Measurements from ENCODE around the gene SLC25A11.
"Not testable (repeated sequence)": the region's sequence is repeated elsewhere in the genome, so short reads cannot be mapped to it uniquely, and the experiment has no call there.

SLC25A11 gene

DNA sequence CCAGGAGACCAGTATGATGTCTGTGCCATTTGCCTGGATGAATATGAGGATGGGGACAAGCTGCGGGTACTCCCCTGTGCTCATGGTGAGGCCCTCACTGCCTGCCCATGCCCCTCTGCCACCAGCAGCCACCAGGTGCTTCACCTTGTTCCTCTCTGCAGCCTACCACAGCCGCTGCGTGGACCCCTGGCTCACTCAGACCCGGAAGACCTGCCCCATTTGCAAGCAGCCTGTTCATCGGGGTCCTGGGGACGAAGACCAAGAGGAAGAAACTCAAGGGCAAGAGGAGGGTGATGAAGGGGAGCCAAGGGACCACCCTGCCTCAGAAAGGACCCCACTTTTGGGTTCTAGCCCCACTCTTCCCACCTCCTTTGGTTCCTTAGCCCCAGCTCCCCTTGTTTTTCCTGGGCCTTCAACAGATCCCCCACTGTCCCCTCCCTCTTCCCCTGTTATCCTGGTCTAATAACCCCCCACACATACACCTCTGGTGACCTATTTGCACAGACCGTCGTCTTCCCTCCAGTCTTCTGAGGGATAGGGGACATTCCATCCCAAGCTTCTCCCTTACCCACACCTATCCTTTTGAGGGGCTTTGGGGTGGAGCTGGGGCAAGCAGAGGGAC lies 4.8 kb upstream of the SLC25A11 start:
- DNase-seq = no peak

DNA sequence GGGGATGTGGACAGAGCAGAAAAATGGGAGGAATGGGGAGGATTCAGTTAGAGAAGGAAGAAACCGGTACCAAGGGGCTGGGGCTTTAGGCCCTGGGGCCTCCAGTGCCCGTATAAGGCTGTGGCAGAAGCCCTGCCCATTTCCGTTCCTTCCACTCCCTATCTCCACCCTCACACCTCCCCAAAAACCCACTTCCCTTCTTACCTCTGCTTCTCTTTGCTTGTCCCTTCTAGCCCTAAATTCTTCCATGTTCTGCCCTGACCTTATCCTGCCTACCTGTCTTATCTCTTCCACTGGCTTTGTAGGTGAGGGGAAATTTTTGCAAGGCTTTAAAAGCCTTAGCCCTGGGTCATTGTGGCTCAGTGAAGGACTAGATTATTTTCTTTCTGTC lies 4.3 kb upstream of the SLC25A11 start:
- no peak for DNase-seq

DNA sequence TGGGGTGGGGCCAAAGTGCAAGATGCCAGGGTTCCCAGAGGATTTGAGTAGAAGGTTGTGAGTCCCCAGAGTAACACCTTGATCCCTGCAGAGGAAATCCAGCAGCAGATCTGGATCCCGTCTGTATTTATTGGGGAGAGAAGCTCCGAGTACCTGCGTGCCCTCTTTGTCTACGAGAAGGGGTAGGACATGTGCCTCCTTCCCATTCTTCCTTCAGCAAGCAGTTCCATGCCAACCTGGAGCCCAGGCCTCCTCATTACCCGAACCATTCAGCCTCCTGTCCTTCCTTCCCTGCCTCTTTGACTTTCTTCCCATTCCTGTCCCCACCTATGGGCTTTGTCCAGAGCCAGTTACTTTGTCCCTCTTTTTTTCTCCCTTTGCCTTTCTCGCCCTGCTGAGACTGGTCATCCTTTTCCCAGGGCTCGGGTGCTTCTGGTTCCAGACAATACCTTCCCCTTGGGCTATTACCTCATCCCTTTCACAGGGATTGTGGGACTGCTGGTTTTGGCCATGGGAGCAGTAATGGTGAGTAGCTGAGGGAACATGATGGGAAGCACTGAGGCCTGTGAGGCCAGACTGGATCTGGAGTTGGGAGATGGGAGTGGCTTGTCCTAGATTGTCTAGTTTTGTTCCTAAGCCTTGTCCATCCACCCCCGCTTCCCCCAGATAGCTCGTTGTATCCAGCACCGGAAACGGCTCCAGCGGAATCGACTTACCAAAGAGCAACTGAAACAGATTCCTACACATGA lies 3.1 kb upstream of the SLC25A11 start:
- DNase-seq = no peak

DNA sequence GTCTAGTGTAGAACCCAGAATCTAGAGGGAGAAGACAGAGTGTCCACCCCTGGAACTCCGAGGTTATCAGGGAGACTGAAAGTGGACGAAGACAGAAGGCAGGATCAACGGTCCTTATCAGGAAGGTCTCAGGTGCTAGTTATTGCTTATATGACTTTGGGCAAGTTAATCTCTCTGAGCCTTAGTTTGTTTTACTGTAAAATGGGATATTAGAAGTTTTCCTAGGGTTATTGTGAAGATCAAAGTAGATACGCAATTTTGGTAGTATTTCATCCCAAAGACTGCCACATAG lies 1.4 kb upstream of the SLC25A11 start:
- no peak for DNase-seq

DNA sequence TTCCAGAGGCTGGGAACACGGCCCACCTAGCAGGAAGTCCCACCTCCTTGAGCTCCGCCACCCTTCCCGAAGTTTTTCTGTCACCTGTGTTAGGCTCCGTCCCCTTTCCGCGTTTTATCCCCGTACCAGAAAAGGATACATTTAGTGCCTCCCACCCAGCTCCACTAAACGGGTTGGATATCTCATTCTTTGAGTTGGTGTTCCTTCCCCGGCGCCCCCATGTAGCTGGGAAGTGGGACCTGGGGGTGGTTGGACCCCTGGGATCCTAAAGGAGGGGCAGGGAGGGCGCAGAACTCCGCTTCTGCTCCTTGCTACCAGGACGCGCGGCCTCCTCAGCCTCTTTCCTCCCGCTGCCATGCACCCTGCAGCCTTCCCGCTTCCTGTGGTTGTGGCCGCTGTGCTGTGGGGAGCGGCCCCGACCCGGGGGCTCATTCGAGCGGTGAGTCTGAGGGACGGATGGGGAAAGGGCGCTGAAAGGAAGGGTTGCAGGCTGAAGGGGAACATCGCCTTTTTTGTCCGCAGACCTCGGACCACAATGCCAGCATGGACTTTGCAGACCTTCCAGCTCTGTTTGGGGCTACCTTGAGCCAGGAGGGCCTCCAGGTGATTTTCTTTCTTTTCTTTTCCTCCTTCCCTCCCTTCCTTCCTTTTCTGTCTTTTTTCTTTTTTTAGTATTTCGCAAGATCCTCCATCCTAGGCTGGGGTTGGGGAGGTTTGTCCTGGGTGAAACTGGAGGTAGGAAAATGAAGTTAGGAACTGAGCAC lies 891 bp upstream of the SLC25A11 start:
- no peak for DNase-seq

DNA sequence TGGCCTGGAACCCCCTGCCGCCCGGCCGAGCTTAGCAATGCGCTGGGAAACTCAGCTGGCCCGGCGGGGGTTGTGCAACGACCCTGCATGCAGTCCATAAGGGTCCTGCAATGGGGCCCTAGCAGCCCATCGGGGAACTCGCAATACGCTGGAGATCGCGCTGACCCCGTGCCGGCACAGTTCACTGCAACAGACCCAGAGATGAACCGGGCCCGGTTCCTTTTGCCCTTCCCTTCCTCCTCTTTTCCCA lies 375 bp downstream of the SLC25A11 start:
- no peak for DNase-seq

DNA sequence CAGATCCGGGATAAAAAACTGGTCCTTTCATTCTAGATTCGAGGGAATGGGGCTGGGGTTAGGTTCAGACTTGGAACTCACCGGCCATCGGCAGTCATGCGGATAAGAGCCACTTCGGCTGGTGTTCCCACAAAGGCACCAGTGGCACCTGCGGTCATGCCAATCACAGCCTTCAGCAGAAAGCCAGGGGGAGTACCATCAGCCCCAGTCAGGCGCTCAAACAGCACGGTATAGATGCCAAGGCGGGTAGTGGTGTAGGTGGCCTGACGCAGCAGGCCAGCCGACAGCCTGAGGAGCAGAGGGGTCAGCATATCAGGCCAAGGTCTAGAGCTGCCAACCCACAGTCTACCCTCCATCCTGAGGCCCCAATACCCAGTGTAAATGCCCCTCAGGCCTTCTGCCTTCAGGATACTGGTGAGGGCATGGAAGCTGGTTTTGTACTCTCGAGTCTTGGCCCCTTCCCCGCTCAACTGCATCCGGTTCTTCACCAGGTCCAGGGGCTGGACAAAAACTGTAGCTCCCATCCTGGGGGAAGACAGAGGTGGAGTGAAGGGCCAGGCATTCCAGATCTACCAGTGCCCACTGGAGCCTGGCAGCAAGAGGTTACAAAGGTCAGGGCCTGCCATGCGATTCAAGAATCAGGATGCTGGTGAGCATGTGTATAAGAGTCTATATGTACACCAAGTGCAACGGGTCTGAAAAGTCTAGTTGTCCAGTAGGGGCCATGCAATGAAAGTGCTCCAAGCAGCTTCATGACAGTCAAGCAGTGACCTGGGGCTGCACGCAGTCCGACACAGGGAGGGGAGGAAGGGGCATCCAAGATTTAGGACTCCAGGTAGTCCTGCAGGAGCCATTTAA lies 929 bp downstream of the SLC25A11 start:
- DNase-seq = no peak

DNA sequence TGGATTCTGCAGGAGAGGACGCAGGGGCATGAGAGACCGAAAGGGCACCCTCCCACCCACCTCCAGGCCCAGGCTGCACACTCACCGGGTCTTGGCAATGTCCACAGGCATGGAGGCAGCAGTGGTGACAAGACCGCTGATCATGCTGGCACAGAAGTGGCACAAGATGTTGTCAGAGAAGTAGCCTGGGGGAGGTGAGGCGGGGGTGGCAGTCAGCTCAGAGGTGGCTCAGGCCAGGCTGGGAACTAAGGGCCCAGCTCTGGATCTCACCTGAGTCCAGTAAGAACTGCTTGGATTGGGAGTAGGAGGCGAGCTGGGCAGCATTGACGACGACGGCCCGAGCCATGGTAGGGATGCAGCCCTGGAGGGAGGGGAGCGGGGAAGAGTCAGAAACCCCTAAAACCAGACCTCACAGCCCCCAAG lies 1.8 kb downstream of the SLC25A11 start:
- no peak for DNase-seq

DNA sequence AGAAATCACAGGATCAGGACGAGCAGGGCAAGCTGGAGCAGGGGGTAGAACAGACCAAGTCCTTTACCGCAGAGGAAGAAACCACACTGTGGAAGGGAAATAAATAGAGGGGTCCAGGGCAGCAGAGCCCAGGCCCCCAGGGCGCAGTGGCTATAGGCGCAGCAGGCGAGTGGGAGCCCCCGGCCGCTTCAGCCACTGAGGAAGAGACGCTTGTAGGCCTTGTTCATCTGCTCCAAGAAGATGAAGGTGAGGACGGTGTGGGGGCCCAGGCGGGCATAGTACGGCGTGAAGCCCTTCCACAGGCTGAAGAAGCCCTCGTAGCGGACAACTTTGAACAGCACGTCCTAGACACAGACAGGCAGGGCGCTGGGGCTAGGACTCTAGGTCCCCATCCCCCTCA lies 2.3 kb downstream of the SLC25A11 start:
- no peak for DNase-seq

DNA sequence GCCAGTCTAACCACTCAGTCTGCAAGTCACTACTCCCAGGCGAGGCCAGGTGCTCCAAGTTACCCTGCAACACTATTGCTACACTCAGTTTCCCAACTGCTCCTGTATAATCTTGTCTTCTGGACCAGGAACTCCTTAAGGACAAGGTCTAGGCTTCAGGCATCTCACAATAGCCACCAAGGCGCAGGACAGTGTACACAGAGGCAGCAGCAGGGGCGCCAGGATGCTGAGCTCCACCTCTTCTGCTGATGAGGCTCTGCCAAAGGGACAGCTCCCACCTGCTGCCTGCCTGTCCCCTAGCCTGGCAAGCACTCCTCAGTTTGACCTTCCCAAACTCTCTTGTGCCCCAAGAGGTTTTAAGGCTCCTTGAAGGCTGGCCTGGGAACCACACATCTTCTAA lies 3.4 kb downstream of the SLC25A11 start:
- DNase-seq = no peak

DNA sequence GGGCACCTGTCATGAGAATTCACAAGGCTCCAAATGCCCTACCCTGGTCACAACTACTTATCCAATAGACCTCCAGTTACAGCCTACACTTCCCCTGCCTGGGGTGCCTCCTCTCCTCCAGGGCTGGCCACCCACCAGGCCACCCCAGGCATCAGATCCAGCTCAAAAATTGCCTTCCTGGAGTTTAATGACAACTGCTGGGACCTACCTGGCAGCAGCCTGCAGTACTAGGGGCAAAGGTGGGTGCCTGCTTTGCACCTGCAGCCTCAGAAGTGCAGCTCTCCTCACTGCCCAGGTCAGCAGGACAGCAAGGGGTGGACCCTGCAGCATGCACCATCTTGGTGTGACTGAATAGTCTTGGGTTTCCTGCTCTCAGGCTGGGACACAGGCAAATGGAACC lies 4.2 kb downstream of the SLC25A11 start:
- DNase-seq = no peak

DNA sequence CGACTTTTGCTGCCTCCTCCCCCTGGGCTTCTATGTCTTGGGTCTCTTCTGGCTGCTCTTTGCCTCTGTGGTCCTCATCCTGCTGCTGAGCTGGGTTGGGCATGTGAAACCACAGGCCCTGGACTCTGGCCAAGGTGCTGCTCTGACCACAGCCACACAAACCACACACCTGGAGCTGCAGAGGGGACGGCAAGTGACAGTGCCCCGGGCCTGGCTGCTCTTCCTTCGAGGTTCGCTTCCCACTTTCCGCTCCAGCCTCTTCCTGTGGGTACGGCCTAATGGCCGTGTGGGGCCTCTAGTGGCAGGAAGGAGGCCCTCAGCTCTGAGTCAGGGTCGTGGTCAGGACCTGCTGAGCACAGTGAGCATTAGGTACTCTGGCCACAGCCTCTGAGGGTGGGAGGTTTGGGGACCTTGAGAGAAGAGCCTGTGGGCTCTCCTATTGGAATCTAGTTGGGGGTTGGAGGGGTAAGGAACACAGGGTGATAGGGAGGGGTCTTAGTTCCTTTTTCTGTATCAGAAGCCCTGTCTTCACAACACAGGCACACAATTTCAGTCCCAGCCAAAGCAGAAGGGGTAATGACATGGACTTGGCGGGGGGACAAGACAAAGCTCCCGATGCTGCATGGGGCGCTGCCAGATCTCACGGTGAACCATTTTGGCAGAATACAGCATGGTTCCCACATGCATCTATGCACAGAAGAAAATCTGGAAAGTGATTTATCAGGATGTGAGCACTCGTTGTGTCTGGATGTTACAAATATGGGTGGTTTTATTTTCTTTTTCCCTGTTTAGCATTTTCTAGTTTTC lies 5.5 kb downstream of the SLC25A11 start:
- no peak for DNase-seq

DNA sequence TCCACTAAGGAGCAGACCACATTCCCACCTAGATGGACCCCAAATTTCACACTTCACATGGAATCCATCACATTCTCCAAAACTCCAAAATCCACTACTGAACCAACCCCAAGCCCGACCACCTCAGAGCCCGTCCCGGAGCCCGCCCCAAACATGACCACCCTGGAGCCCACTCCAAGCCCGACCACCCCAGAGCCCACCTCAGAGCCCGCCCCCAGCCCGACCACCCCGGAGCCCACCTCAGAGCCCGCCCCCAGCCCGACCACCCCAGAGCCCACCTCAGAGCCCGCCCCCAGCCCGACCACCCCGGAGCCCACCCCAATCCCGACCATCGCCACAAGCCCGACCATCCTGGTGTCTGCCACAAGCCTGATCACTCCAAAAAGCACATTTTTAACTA lies 6.2 kb downstream of the SLC25A11 start:
- no peak for DNase-seq

DNA sequence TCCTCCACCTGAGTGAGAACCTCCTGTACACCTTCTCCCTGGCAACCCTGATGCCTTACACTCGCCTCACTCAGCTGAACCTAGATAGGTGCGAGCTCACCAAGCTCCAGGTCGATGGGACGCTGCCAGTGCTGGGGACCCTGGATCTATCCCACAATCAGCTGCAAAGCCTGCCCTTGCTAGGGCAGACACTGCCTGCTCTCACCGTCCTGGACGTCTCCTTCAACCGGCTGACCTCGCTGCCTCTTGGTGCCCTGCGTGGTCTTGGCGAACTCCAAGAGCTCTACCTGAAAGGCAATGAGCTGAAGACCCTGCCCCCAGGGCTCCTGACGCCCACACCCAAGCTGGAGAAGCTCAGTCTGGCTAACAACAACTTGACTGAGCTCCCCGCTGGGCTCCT lies 7.1 kb downstream of the SLC25A11 start:
- no peak for DNase-seq

DNA sequence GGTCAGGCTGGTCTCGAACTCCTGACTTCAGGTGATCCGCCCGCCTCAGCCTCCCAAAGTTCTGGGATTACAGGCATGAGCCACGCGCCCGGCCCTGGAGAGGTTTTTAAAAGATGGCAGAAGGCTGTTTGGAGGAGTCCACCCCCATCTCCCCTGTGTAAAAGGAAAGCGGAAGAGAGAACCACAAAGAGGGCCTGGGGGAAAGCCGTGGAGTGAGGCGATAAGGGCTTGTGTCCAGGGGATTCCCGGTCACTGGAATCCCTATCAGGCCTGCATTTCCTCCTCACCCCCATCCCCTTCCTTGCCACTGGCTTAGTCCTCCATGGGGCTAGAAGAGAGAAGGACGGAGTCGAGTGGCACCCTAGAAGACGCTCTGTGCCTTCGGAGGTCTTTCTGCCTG lies 7.9 kb downstream of the SLC25A11 start, which contains the start of gene GP1BA:
TSS of gene GP1BA (plus strand) at position 315 of the 400 bp plus-strand sequence. CDS start 328 bp downstream, outside the sequence.
- no peak for DNase-seq

DNA sequence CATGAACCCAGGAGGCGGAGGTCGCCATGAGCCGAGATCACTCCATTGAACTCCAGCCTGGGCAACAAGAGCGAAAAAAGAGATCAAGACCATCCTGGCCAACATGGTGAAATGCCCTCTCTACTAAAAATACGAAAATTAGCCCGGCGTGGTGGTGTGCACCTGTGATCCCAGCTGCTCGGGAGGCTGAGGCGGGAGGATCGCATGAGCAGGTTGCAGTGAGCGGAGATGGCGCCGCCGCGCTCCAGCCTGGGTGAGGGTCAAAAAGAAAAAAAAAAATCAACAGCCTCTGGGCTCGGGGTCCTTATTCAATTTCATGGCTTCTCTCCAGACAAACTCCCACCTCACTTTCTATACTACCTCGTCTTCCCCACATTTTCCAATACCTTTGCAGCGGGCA lies 11.0 kb downstream of the SLC25A11 start:
- DNase-seq = no peak

DNA sequence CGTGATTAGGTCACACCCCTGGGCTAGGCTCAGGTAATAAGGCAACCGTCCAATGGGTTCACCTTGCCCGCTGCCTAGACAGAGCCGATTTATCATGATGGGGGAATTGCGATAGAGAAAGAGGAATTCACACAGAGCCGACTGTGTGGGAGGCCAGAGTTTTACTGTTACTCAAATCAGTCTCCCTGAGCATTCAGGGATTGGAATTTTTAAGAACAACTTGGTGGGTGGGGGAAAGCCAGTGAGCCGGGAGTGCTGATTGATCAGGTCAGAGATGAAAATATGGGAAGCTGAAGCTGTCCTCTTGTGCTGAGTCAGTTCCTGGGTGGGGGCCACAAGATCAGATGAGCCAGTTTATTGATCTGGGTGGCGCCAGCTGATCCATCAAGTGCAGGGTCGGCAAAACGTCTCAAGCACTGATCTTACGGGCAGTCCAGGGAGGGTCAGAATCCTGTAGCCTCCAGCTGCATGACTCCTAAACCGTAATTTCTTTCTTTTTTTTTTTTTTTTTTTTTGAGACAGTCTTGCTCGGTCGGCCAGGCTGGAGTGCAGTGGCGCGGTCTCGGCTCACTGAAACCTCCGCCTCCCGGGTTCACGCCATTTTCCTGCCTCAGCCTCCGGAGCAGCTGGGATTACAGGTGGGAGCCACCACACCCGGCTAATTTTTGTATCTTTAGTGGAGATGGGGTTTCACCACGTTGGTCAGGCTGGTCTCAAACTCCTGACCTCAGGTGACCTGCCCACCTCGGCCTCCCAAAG lies 13.1 kb downstream of the SLC25A11 start:
- DNase-seq = not testable (repeated sequence)

DNA sequence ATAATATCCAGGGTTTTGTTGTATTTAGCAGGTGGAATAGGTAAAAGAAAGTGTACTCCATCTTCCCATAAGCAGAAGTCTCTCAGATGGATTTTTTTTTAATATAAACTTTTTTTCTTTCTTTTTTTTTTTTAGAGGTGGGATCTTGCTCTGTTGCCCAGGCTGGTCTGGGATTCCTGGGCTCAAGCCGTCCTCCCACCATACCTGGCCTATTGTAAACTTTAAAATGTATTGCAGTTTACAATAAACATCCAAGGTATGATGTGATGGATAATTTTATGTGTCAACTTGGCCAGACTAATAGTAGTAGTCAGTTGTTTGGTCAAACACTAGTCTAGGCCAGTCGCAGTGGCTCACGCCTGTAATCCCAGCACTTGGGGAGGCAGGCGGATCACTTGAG lies 18.5 kb downstream of the SLC25A11 start:
- no peak for DNase-seq

DNA sequence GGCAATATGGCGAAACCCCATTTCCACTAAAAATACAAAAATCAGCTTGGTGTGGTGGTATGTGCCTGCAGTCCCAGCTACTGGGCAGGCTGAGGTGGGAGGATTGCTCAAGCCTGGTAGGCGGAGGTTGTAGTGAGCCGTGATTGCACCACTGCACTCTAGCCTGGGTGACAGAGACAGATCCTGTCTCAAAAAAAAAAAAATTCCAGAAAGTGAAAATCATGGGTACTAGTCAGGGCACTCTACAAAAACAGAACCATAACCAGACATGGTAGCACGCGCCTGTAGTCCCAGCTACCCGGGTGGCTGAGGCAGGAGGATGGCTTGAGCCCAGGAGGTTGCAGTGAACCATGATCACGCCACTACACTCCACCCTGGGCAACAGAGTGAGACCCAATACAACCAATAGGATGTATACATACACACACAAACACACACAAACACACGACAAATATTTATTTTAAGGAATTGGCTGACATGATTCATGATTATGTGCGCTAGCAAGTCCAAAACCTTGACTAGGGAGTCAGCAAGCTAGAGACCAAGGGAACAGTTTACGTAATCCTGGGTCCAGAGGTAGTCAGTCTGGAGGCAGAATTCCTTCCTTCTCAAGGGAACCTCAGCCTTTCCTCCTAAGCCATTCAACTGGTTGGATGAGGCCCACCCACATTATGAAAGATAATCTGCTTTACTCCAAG lies 19.3 kb downstream of the SLC25A11 start:
- DNase-seq = no peak

DNA sequence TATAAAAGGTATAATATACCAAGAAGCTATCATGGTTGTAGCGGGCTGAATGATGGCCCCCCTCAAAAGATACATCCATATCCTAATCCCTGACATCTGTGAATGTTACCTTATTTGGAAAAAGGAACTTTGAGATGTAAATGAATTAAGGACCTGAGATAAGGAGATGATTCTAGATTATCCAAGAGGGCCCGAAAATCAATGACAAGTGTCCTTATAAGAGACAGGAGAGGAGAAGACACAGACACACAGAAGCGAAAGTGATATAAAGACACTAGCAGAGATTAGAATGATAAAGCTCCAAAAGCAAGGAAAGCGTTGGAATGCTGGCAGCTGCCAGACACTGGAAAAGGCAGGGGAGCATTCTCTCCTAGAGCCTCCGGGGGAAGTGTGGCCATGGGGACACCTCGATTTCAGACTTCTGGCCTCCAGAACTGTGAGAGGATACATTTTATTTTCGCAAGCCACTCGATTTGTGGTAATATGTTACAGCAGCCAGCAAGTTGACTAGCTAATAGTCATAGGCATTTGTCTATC lies 20.3 kb downstream of the SLC25A11 start:
- DNase-seq = no peak

DNA sequence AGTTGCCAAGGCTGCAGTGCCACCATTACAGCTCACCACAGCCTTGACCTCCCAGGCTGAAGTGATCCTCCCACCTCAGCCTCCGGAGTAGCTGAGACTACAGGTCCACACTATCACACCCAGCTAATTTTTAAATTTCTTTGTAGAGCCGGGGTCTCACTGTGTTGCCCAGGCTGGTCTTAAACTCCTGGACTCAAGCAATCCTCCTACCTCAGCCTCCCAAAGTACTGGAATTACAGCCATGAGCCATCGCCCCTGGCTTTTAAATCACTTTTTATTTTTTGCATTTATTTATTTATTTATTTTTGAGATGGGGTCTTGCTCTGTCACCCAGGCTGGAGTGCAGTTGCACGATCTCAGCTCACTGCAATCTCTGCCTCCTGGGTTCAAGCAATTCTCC lies 25.3 kb downstream of the SLC25A11 start:
- DNase-seq = not testable (repeated sequence)
